OCI-LY3 (cell line): ENCODE measurements around the gene MZF1.
A peak's percentile ranks its signal among the peaks of the same experiment; 100 is the strongest.

Experiments used
- H2AFZ ChIP-seq: fragments of 200-600, 300-600 bp; shearing (Covaris generic); 2 replicates; pipeline ENCODE4 v1.6.0; 2014; ENCODE audit warnings: antibody characterized with exemption, low read depth, low read length
- H3K27ac ChIP-seq: fragments of 200-600, 300-600 bp; sonication (generic); 2 replicates; pipeline ENCODE4 v1.5.1; 2014; ENCODE audit warnings: mild to moderate bottlenecking, low read length, moderate library complexity, mixed read lengths
- H3K27me3 ChIP-seq: fragments of 200-600, 300-600 bp; sonication (generic); 2 replicates; pipeline ENCODE4 v1.6.1; 2014; ENCODE audit warnings: low read depth, low read length, mixed read lengths
- H3K36me3 ChIP-seq: fragments of 200-600, 300-600 bp; sonication (generic); replicated peaks from 2 replicates; pipeline ENCODE3; 2014; ENCODE audit warnings: low read depth, low read length, mixed read lengths
- H3K4me1 ChIP-seq: fragments of 300-600, 200-600 bp; sonication (generic); 2 replicates; pipeline ENCODE4 v1.6.1; 2014; ENCODE audit warnings: low read length, mixed read lengths
- H3K4me2 ChIP-seq: fragments of 200-600, 300-600 bp; sonication (generic); 2 replicates; pipeline ENCODE4 v1.6.1; 2014; ENCODE audit warnings: low read length, mixed read lengths
- H3K4me3 ChIP-seq: fragments of 300-600, 200-600 bp; sonication (generic); 2 replicates; pipeline ENCODE4 v1.5.1; 2014; ENCODE audit warnings: antibody characterized with exemption, mild to moderate bottlenecking, low read length, moderate library complexity
- H3K79me2 ChIP-seq: fragments of 300-600, 200-600 bp; shearing (Covaris generic); 2 replicates; pipeline ENCODE4 v1.6.1; 2014; ENCODE audit warnings: mild to moderate bottlenecking, low read length, mixed read lengths
- H3K9ac ChIP-seq: fragments of 300-600, 200-600 bp; shearing (Covaris generic); 2 replicates; pipeline ENCODE4 v1.6.0; 2014; ENCODE audit warnings: mild to moderate bottlenecking, low read length, moderate library complexity
- H3K9me3 ChIP-seq: fragments of 200-600, 300-600 bp; shearing (Covaris generic); 2 replicates; pipeline ENCODE4 v1.6.1; 2014; ENCODE audit warnings: low read length, mixed read lengths; ENCODE audit not compliant: insufficient read depth
- H4K20me1 ChIP-seq: fragments of 200-600, 300-600 bp; sonication (generic); 2 replicates; pipeline ENCODE4 v1.6.1; 2016; ENCODE audit warnings: low read length, mixed read lengths; ENCODE audit not compliant: insufficient read depth
- CTCF ChIP-seq: fragments of 200-600, 300-600 bp; sonication (generic); IDR thresholded peaks from 2 replicates; pipeline ENCODE4 v1.5.1; 2014; ENCODE audit warnings: antibody characterized with exemption, low read length, low read depth
- EZH2phosphoT487 ChIP-seq: fragments of 200-600 bp; shearing (Covaris generic); IDR thresholded peaks from 2 replicates; pipeline ENCODE4 v1.6.1; 2018; ENCODE audit warnings: antibody characterized with exemption, mixed run types, low read depth

The MZF1 gene

DNA sequence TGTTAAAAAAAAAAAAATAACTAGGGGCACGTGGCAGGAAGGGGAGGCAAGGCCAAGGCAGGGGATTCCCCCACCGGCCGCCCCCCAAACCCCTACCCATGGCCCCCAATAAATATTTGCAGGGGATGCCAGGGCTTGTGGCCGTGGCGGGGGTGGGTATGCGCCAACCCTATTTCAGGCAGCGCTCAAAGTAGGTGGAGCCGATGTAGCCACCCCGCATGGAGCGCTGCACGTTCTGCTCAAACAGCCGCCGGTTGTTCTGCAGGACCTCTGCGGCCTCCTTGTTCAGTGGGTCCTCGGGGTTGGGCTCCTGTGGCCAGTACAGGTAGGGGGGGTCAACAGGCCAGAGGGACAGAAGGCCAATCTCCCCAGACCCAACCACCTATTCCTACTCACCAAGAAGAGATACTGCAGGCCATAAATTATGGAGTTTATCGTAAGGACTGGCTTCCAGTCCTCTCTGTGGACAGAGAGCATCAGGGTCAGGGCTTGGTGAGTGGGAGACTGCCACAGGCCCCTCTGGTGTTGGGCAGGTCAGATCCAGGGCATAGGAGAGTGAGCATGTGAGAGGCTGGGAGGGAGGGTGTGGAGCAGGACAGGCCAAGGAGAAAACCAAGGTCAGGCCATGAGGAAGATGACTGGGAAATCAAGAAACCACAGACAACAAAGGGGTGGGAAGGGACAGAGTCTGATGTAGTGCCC lies 17.1 kb downstream of the MZF1 start:
- H3K9me3 ChIP-seq = no peaks in the 10 kb centered on the region
- H2AFZ ChIP-seq = no peak overlapping the region
- H3K79me2 ChIP-seq = peaks cover 64% of the 10 kb centered on the region
- TF ChIP-seq CTCF (no peak), EZH2phosphoT487 (no peak)
- H3K9ac ChIP-seq = no peak overlapping the region
- H4K20me1 ChIP-seq = 0 out of 2 replicates have a peak, but pooled peaks cover 5% of the 10 kb centered on the region
- no peak overlapping the region for H3K4me3 ChIP-seq
- peak overlapping the region; percentile 95; the same call in 1 of the 2 replicates for H3K4me2 ChIP-seq
- H3K4me1 ChIP-seq = peaks cover 33% of the 10 kb centered on the region
- H3K27ac ChIP-seq = peak overlapping the region; percentile 82; the same call in 1 of the 2 replicates
- peaks cover 33% of the 10 kb centered on the region for H3K36me3 ChIP-seq
- H3K27me3 ChIP-seq = no peaks in the 10 kb centered on the region

DNA sequence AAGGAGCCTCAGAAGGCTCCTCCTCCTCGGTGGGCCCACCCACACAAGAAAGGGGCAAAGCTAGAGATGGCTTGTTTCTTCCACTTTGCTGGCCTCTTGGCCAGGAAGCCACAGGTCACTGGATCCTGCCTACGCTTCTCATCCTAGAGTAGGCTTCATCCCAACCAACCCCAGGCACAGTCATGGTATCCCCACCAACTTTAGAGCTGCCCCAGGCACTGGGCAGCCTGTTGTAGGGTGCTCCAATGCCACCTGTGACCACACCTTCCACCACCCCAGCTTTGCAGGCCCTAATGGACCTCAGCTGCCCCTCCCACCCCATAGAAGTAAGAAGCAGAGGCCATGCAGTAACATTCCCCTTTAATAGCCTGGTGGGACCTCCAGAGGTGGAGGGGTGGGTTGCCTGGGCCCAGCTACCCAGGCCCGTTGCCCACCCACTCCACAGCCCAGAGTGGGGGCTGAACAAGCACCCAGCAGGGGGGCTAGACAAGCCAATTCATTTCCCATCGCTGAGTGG lies 17.7 kb downstream of the MZF1 start:
- H2AFZ ChIP-seq = 0 out of 2 replicates have a peak overlapping the region, but pooled peaks have one; percentile 56
- H3K9me3 ChIP-seq = no peaks in the 10 kb centered on the region
- H3K4me2 ChIP-seq = peak overlapping the region; percentile 85
- H4K20me1 ChIP-seq = peaks cover 12% of the 10 kb centered on the region; the same call in 1 of the 2 replicates
- peaks cover 39% of the 10 kb centered on the region for H3K36me3 ChIP-seq
- H3K27me3 ChIP-seq = no peaks in the 10 kb centered on the region
- H3K27ac ChIP-seq = peak overlapping the region; percentile 82
- peaks cover 64% of the 10 kb centered on the region for H3K79me2 ChIP-seq
- peak overlapping the region; percentile 80 for H3K9ac ChIP-seq
- peak overlapping the region; percentile 84 for H3K4me3 ChIP-seq
- H3K4me1 ChIP-seq = peaks cover 32% of the 10 kb centered on the region
- TF ChIP-seq CTCF = no peak
- no peak for TF ChIP-seq EZH2phosphoT487

DNA sequence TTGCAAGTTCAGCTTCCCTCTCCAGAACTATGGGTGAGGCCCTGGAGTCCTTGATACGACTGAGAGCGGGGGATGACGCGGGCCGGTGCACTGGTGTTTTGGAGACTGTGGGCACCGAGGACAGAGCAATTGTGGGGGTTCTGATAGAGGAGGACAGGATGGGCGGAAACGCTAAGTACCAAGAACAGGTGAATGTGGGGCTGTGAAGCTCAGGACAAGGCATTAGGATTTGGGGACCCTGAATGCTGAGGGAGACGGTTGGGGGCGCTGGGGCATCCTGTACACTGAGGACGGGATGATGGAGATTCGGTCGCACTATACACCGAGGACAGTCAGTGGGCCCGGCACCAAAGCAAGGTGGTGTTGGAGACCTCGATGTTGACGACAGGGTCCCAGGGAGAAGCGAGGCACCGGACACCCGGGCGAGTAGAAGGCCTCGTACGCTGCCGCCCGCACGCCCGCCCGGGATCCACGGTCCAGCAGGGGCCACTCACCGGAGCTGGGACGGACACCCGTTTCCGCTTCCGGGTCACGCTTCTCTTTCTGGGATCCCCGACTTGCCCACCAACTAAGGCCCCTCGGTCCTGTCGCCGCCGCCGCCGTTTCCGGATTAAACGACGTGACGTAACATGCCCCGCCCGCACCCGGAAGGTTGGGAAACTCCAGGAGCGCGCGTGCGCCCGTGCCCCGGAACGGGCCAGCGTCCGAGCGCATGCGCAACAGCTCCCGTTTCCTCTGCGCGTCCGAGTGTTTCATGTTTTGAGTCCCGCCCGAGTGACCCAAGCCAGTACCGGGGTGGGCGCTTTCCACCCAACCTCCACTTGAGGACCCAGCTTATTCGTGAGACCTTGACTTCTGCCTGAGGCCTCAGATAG lies 18.4 kb downstream of the MZF1 start, which contains the start of gene CHMP2A:
Gene CHMP2A (minus strand): TSS at position 612 of the 875 bp plus-strand sequence. CDS start 893 bp downstream, outside the sequence.
- peaks cover 17% of the 10 kb centered on the region for H4K20me1 ChIP-seq
- H3K9me3 ChIP-seq = no peaks in the 10 kb centered on the region
- H3K36me3 ChIP-seq = peaks cover 45% of the 10 kb centered on the region
- no peaks in the 10 kb centered on the region for H3K27me3 ChIP-seq
- H2AFZ ChIP-seq = 0 out of 2 replicates have a peak within 1 kb of the TSS, but pooled peaks have one; percentile 56
- H3K4me1 ChIP-seq = peaks cover 25% of the 10 kb centered on the region
- H3K79me2 ChIP-seq = peaks cover 64% of the 10 kb centered on the region
- TF ChIP-seq CTCF (no peak), EZH2phosphoT487 (no peak)
- H3K9ac ChIP-seq = peak within 1 kb of the TSS; percentile 80
- peak within 1 kb of the TSS; percentile 82 for H3K27ac ChIP-seq
- peak within 1 kb of the TSS; percentile 85 for H3K4me2 ChIP-seq
- peak within 1 kb of the TSS; percentile 84 for H3K4me3 ChIP-seq
